Stimulated activated CD4-positive, alpha-beta T cell treated with anti-CD3 and anti-CD28 coated beads, Interleukin-4, amount 100 ng/mL, for 1 hour (primary cell): Measurements from ENCODE around the gene TMEM107.
"Not testable (repeated sequence)": the region's sequence is repeated elsewhere in the genome, so short reads cannot be mapped to it uniquely, and the experiment has no call there.

Source experiments
- DNase-seq: peaks from one replicate; pipeline ENCODE4 v3.0.0-alpha.2; 2020

Gene TMEM107

GRCh38 chr17:8189041-8189710 lies 13.0 kb upstream of the TMEM107 start:
- peak; percentile 26 for DNase-seq

GRCh38 chr17:8188263-8188839 lies 12.2 kb upstream of the TMEM107 start:
- DNase-seq, result no peak

DNA sequence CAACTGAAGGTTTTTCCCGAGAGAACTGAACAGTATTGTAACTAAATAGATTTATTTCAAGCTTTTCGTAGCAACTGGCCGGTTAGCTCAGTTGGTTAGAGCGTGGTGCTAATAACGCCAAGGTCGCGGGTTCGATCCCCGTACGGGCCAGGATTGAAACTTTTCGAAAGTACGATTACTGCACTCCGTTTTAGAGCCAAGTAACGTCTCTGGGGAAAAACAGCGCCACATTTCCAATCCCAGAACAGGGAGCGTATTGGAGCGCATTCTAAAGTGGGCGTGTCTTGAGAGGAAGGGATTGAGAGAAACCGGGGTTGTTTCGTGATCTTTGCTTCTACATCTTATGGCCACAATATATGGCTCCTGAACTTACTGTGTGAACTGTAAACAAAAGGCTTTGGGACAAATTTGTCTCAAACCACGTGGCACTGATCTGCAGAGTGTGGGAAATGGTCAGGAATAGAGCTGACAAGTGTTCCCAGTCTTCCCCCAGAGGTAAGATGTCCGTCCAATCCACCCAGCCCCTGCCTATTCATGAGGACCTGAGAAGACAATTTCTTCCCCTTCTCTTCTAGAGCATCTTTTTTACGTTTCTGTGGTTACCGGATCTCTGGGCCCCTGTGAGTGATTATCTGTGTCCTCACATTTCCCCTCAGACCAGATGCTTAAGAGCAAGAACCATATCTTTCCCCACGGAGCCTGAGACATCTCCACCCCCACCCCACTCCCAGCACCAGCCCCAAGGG lies 11.5 kb upstream of the TMEM107 start:
- DNase-seq, result peak; percentile 89

DNA sequence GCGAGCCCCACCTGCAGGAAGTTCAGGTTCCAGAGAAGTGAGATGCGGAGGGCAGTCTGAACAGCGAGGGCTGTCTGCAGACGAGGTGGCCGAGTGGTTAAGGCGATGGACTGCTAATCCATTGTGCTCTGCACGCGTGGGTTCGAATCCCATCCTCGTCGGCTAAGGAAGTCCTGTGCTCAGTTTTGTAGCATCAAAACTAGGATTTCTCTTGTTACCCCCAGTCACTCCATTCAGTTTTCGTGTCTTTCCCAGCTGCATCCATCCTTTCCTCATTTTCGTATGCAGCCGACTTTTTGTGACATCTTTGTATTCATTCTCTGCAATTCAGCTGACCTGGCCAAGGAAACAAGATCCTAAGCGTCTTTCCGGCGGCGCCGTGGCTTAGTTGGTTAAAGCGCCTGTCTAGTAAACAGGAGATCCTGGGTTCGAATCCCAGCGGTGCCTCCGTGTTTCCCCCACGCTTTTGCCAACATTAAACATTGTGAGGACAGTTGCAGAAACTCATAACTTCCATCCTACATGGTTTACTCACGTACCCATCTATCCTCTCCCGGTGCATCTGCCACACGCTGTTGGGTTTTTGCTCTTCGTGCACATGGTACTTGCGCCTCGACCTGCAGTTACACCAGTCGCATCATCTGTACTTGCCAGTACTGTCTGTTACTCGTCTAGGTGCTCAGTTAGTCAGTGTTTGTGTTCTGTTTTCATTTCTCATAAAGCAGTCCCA lies 10.8 kb upstream of the TMEM107 start:
- peak; percentile 91 for DNase-seq

DNA sequence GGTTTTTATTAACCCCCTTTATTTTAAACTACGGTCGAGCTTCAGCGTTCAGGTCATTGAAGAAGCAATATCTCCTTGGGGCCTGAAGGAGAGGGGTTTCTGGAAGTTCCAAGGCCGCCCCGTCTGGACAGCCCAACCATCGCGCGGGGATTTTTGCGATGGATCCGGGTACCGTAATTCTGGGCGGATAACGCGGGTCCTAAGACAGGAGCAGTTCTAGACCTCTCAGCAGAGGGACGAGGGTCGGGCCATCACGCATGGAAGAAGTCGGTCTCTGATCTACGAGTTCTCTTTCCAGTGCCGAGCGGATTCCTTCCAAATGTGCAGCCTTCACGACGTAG lies 10.2 kb upstream of the TMEM107 start:
- DNase-seq, result no peak

DNA sequence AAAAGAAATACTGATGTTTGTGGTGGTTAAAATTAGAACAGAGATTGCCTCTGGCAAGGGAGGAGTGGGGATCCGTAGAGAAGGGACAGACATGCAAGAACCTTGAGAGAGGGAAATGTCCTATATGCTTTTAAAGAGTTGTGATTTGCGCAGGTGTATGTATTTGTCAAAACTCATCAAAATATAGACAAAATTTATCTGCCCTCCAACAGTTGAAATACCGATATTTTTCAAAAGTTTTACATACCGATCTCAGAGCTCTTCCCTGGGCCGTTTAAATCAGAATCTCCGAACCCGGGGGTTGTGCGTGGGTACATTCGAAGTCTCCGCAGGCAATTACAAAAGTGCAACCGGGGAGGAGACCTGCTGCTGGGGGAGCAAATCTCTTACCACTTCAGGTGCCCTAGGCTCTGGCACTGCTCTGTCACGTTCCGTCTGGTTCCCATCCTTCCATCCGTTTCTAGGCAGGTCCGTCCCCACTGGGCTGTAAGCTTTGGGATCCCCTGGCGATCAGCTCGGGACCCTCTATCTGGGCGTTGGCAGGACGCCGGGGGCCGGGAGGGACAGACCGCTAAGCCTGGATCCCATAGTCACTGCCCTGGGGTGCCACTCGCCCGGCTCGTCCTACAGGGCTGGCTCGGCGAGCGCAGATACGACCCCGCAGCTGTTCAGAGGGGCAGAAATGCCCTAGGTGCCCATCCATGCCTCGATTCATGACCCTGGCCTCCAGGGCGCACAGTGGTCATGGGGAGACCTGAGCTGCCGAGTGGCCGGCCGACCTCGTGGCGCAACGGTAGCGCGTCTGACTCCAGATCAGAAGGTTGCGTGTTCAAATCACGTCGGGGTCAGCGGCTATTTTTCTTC lies 9.6 kb upstream of the TMEM107 start:
- peak; percentile 92 for DNase-seq

- DNase-seq, result no peak
These were observed 985 bp upstream of the TMEM107 start for GRCh38 chr17:8176998-8177731.

GRCh38 chr17:8175795-8176196 lies 384 bp downstream of the TMEM107 start:
- DNase-seq, result no peak

DNA sequence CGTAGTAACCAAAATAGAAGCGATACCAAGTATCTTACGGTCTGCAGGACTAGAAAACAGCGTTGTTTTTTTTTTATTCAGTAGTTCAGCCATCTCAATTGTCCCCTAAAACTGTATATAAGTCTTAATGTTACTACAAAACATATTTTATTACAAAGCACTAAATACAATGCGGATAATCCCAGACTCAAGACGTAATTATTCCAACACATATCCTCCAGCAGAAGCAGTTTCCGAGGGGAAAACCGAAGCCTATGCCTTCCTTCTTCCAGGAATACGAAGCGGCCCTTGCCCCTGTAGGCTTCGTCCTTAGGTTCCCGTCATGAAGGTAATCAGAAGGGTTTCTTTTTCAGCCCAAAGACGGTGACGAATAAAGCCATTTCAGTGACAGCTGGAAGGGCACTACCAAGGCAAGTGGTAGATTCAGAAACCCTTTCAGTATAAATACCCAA lies 2.3 kb downstream of the TMEM107 start:
- no peak for DNase-seq

DNA sequence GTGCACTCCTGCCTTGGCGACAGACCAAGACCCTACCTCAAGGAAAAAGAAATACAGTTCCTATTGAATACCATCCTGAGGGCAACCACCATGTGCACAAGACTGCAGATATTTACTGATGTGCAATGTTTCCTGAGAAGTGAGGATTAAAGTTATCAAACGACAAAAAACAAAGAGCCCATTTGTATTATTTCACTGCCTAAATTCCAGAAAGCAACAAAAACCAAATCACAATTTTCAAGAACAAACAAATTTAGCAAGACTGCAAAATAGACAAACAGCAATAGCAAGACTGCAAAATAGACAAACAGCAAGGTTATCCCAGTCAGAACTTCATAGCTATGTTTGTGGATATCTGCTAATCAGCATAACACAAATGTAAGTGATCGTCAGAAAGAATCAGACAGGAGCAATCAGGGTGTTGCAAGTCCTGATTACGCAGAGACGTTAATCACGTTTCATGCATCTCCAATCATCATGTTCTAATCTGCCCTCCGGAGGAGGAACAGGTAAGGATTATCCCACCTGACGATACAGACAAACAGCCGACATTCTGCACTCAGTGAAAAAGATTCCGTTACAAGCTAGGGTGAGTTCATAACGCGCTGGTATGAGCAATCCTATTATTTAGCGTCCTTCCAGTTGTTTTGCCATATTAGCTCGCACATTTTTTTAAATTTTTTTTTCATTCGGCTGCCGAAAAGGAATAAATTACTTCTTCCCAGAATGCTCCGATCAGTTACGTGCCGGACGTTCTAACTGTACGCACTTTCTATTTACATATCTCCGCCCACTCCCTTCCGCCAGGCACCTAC lies 2.9 kb downstream of the TMEM107 start:
- peak; percentile 72 for DNase-seq

DNA sequence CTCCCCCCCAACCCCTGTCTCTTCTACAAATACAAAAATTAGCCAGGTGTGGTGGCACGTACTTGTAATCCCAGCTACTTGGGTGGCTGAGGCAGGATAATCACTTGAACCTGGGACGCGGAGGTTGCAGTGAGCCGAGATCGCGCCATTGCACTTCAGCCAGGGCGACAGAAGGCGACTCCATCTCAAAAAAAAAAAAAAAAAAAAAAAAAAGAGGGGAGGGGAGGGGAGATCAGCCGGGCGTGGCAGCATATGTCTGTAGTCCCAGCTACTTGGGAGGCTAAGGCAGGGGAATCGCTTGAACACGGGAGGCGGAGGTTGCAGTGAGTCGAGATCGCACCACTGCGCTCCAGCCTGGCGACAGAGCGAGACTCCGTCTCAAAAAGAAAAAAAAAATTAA lies 6.0 kb downstream of the TMEM107 start:
- not testable (repeated sequence) for DNase-seq

DNA sequence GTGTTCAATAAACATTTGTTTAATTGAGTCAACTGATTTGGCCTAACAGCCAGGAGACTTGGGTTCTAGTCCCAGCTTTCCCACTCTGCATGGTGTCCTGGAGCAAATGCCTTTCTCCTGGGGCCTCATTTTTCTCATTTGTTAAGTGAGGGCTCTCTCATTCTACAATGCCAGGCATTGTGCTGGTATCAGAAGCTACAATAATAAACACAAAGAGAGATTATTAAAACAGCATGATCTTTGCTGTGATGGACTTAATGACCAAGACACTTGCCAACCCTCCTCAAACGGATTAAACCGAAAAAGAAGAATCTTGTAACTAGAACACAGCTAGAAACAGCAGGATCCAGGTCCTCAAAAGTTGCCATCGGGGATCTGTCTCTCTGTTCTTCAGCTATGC lies 8.7 kb downstream of the TMEM107 start:
- DNase-seq, result no peak

DNA sequence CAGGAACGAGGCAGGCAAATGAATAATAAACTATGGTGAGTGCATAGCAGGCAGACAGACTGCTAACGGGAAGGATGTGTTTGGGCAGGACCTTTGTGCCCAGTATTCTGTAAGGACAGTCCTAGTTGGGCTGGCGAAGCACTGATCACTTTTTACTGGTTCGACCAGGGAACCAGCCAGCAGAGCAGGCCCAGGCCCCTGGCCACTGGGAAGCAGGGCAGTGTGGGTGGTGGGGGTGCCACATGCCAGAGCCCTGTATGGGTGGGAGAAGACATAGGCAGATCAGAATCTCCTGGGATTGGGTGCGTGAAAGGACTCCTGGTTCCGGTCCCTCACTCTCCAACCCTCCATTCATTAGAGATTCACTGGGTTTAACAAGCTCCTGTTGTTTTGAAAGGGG lies 9.4 kb downstream of the TMEM107 start:
- no peak for DNase-seq

DNA sequence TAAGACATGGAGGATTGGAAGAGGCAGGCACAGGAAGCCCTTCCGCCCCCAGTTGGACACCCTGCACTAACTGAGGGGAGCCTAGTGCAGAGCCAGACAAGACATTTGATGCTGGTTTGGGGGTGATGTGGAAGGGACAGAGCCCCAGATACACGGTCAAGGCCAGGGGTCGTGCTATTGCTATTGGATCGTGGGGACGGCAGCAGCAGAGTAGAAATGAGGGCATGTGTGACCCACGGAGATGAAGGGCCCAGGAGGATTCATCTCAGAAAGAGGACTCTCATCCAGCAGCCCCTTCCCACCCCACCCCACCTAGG lies 11.4 kb downstream of the TMEM107 start:
- no peak for DNase-seq

GRCh38 chr17:8163978-8164814 lies 12.0 kb downstream of the TMEM107 start:
- DNase-seq, result peak; percentile 66

DNA sequence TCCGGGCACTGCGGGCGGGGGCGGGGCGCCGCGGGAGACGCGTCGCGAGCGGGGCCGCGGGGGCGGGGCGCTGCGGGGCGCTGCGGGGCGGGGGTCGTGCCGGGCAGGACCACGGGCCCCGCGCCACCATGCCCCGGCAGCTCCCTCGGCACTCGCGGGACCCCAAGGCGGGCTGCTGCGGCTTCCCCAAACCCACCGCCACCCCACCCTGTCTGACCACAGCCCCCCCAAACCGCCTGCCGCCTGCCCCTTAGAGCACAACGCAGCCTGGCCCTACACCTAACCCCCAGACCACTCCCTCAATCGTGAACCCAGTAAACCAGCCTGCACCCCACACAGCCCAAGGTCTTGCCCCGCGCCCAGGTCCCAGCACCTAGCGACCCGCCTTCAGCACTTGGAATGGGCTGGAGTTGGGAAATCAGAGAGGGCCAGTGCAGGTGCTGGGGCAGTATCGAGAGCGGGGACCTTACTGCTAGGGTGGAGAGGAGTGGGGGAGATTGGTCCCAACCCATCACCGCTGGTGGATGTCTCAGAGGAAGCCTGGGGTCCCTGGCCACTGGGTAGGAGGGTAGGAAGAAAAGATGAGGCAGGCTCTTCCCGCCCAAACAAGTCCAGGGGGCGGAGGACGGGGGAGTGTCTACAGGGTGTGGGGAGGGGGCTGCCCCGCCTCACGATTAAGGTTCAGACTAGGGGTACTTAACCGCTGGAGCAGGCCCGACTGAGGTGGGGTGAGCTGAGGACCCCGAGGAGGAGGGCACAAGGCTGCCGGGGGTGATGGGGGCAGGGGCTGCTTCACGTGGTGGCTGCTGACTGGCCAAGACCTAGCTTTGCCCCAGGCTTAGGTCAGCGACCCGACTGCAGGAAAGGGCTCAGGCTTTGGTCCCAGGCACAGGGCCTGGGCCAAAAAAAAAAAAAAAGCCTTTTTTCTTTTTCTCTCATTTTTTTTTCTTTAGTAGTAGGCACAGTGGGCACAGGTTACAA lies 12.9 kb downstream of the TMEM107 start:
- no peak for DNase-seq

DNA sequence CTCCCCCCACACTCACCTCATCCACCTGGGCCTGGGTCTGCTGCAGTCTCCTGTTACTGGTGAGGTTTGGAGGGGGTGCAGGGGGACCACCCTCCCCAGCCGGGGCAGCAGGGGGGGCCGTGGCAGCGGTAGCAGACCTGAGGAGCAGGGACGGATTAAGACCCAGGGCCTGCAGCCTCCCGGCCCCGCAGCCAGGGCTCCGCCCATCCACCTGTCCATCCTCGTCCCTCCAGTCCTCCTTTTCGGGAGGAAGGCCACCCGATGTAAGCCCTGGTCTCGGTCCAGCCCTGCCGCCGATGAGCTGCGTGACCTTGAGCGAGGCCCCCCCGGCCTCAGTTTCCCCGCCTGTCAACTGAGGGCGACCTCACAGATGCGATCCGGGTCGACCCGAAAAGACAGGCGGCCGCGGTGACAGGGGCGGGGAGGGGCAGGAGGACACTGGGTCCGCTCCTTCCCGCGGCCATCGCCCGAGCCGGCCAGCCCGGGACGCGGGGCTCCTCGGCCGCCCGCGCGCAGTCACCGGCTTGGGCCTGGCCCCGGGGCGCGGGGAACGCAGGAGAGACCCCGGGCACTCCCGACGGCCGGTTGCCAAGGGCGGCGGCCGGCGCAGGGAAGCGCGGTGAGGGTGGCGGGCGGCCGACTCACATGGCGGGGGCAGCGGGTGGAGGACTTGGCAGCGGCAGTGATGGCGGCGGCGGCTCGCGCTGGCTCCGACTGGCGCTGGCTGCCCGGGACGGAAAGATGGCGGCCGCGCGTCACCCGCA lies 13.8 kb downstream of the TMEM107 start, which contains the start of gene VAMP2:
Gene VAMP2, minus strand, starts transcription at position 716 of the 764 bp plus-strand sequence. Its CDS starts 69 bp downstream, at position 647.
- DNase-seq, result peak; percentile 83
